GM12878 (cell line): ENCODE data around the gene PDZRN4.

Experiments used
- EGR1 ChIP-seq, 2 experiments: IDR thresholded peaks; 1 replicate in 1 of 2; 2 replicates in 1 of 2; pipeline ENCODE4 v1.6.1; 2011 to 2012; ENCODE audit warnings: low read depth in 2 of 2, low read length in 2 of 2, borderline replicate concordance in 1 of 2, mild to moderate bottlenecking in 1 of 2, moderate library complexity in 1 of 2
- ETV6 ChIP-seq, 2 experiments: fragments of 450-650 bp in 1 of 2; IDR thresholded peaks in 1 of 2; conservative IDR thresholded peaks in 1 of 2; 2 replicates each; pipeline ENCODE4 v1.6.1; 2014; ENCODE audit warnings: antibody characterized with exemption in 1 of 2, borderline replicate concordance in 1 of 2, low read depth in 1 of 2, mild to moderate bottlenecking in 1 of 2, moderate library complexity in 1 of 2
- EZH2 ChIP-seq: IDR thresholded peaks from 2 replicates; pipeline ENCODE4 v1.6.1; 2012; ENCODE audit warnings: low read depth, mild to moderate bottlenecking, control low read depth, inconsistent platforms, low read length, borderline replicate concordance; ENCODE audit not compliant: control insufficient read depth
- NR2C1 ChIP-seq: fragments of 450-650 bp; IDR thresholded peaks from 2 replicates; pipeline ENCODE4 v1.6.1; 2017; ENCODE audit warnings: antibody characterized with exemption, mild to moderate bottlenecking, moderate library complexity
- SP1 ChIP-seq: IDR thresholded peaks from one replicate; pipeline ENCODE4 v1.6.1; 2011; ENCODE audit warnings: low read depth, low read length
- TF ChIP-seq, protein P1 (sequence below): IDR thresholded peaks from 2 replicates; pipeline ENCODE4 v1.6.1; 2011; ENCODE audit warnings: low read depth, mild to moderate bottlenecking, low read length, moderate library complexity, borderline replicate concordance; ENCODE audit errors: extremely low read depth
- TF ChIP-seq, protein P2 (sequence below): IDR thresholded peaks from 2 replicates; pipeline ENCODE4 v1.6.1; 2012; ENCODE audit warnings: low read length, inconsistent platforms

DNA sequence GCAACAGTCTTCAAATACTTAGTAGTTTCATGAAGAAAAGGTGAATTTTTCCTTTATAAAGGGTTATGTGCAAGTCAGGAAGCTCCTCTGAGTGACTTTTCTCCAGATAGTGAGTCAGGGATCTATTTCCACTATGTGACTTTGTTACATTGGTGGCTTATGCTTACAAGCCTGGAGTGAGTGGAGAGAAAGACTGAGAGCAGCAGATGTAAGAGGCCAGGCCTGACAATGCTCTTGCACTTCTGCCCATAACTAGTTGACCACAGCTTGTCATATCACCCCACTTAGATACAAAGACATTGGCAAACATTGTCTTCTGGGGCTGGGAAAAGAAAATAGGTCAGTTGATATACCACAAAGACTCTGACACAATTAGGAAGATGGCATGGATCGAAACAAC lies 236.5 kb downstream of the PDZRN4 start:
- TF ChIP-seq, protein P1, sequence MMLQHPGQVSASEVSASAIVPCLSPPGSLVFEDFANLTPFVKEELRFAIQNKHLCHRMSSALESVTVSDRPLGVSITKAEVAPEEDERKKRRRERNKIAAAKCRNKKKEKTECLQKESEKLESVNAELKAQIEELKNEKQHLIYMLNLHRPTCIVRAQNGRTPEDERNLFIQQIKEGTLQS, result no peak
- no peak for TF ChIP-seq EGR1 (IDR thresholded peaks at IDR 0.05; ENCODE audit: borderline replicate concordance in 1 of 2, low read depth in 2 of 2, low read length in 2 of 2)
- TF ChIP-seq SP1, result no peak
- TF ChIP-seq EZH2, result no peak
- TF ChIP-seq ETV6 (conservative IDR thresholded peaks at IDR 0.05 in 1 of 2, IDR thresholded peaks at IDR 0.05 in 1 of 2; ENCODE audit: borderline replicate concordance in 1 of 2, low read depth in 1 of 2), result no peak
- TF ChIP-seq, protein P2, sequence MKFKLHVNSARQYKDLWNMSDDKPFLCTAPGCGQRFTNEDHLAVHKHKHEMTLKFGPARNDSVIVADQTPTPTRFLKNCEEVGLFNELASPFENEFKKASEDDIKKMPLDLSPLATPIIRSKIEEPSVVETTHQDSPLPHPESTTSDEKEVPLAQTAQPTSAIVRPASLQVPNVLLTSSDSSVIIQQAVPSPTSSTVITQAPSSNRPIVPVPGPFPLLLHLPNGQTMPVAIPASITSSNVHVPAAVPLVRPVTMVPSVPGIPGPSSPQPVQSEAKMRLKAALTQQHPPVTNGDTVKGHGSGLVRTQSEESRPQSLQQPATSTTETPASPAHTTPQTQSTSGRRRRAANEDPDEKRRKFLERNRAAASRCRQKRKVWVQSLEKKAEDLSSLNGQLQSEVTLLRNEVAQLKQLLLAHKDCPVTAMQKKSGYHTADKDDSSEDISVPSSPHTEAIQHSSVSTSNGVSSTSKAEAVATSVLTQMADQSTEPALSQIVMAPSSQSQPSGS, result no peak
- no peak for TF ChIP-seq NR2C1
